ENCODE data around the gene NR0B1.

NR0B1 gene

DNA sequence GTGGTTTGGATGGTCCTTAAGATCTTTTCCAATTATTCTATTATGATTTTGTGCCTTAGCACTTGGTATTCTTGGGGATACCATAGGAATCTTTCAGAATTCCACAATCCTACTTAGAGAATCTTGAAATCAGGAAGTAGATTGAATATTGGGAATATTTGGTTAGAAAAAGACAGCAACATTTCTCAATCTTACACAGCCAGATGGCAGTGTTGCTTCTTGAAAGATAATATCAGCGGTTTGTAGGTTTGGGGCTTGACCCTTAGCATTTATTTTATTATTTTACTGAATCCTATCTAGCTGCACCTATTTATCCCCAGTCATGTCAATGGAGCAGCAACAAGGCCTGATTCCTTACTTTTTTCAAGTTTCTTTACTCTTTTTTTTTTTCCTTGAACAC, 33.7 kb downstream of the NR0B1 start:
- TF ChIP-seq CSDC2 (CRISPR knock-in tag; IDR thresholded peaks at IDR 0.05) (no peak), ZNF8 (CRISPR knock-in tag; IDR thresholded peaks at IDR 0.05) (no peak), ARNTL (CRISPR knock-in tag; IDR thresholded peaks at IDR 0.05; ENCODE audit: borderline replicate concordance, low read depth) (no peak), ESRRG (CRISPR knock-in tag; IDR thresholded peaks at IDR 0.05) (no peak), BACH2 (CRISPR knock-in tag; IDR thresholded peaks at IDR 0.05; ENCODE audit: borderline replicate concordance) (no peak), SNAI2 (CRISPR knock-in tag; IDR thresholded peaks at IDR 0.05) (no peak), ZNF70 (CRISPR knock-in tag; IDR thresholded peaks at IDR 0.05) (no peak), PPARA (CRISPR knock-in tag; IDR thresholded peaks at IDR 0.05; ENCODE audit: borderline replicate concordance) (no peak), ZNF565 (CRISPR knock-in tag; conservative IDR thresholded peaks at IDR 0.05; ENCODE audit: low read depth) (no peak), ZFP30 (CRISPR knock-in tag; IDR thresholded peaks at IDR 0.05) (no peak), CREB5 (CRISPR knock-in tag; IDR thresholded peaks at IDR 0.05; ENCODE audit: low read depth) (no peak), TCF4 (CRISPR knock-in tag; IDR thresholded peaks at IDR 0.05; ENCODE audit: borderline replicate concordance) (no peak), TOX (CRISPR knock-in tag; IDR thresholded peaks at IDR 0.05; ENCODE audit: borderline replicate concordance) (no peak), RARB (CRISPR knock-in tag; IDR thresholded peaks at IDR 0.05) (no peak), GLIS3 (CRISPR knock-in tag; IDR thresholded peaks at IDR 0.05) (no peak), ISL1 (CRISPR knock-in tag; IDR thresholded peaks at IDR 0.05) (no peak), ZC3H10 (CRISPR knock-in tag; IDR thresholded peaks at IDR 0.05) (no peak)
- TF ChIP-seq, protein P1, sequence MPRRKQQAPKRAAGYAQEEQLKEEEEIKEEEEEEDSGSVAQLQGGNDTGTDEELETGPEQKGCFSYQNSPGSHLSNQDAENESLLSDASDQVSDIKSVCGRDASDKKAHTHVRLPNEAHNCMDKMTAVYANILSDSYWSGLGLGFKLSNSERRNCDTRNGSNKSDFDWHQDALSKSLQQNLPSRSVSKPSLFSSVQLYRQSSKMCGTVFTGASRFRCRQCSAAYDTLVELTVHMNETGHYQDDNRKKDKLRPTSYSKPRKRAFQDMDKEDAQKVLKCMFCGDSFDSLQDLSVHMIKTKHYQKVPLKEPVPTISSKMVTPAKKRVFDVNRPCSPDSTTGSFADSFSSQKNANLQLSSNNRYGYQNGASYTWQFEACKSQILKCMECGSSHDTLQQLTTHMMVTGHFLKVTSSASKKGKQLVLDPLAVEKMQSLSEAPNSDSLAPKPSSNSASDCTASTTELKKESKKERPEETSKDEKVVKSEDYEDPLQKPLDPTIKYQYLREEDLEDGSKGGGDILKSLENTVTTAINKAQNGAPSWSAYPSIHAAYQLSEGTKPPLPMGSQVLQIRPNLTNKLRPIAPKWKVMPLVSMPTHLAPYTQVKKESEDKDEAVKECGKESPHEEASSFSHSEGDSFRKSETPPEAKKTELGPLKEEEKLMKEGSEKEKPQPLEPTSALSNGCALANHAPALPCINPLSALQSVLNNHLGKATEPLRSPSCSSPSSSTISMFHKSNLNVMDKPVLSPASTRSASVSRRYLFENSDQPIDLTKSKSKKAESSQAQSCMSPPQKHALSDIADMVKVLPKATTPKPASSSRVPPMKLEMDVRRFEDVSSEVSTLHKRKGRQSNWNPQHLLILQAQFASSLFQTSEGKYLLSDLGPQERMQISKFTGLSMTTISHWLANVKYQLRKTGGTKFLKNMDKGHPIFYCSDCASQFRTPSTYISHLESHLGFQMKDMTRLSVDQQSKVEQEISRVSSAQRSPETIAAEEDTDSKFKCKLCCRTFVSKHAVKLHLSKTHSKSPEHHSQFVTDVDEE (CRISPR knock-in tag; IDR thresholded peaks at IDR 0.05) = no peak
- TF ChIP-seq, protein P2, sequence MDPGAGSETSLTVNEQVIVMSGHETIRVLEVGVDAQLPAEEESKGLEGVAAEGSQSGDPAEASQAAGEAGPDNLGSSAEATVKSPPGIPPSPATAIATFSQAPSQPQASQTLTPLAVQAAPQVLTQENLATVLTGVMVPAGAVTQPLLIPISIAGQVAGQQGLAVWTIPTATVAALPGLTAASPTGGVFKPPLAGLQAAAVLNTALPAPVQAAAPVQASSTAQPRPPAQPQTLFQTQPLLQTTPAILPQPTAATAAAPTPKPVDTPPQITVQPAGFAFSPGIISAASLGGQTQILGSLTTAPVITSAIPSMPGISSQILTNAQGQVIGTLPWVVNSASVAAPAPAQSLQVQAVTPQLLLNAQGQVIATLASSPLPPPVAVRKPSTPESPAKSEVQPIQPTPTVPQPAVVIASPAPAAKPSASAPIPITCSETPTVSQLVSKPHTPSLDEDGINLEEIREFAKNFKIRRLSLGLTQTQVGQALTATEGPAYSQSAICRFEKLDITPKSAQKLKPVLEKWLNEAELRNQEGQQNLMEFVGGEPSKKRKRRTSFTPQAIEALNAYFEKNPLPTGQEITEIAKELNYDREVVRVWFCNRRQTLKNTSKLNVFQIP (CRISPR knock-in tag; IDR thresholded peaks at IDR 0.05; ENCODE audit: borderline replicate concordance, low read depth) = no peak
- ATAC-seq = peak; percentile 75

GRCh38 chrX:30270639-30271038, 38.6 kb downstream of the NR0B1 start:
- TF ChIP-seq ARNTL (CRISPR knock-in tag; IDR thresholded peaks at IDR 0.05; ENCODE audit: borderline replicate concordance, low read depth) = no peak
- TF ChIP-seq TOX (CRISPR knock-in tag; IDR thresholded peaks at IDR 0.05; ENCODE audit: borderline replicate concordance) = no peak
- TF ChIP-seq, protein P3, sequence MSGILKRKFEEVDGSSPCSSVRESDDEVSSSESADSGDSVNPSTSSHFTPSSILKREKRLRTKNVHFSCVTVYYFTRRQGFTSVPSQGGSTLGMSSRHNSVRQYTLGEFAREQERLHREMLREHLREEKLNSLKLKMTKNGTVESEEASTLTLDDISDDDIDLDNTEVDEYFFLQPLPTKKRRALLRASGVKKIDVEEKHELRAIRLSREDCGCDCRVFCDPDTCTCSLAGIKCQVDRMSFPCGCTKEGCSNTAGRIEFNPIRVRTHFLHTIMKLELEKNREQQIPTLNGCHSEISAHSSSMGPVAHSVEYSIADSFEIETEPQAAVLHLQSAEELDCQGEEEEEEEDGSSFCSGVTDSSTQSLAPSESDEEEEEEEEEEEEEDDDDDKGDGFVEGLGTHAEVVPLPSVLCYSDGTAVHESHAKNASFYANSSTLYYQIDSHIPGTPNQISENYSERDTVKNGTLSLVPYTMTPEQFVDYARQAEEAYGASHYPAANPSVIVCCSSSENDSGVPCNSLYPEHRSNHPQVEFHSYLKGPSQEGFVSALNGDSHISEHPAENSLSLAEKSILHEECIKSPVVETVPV (CRISPR knock-in tag; IDR thresholded peaks at IDR 0.05) = no peak
- TF ChIP-seq CREB5 (CRISPR knock-in tag; IDR thresholded peaks at IDR 0.05; ENCODE audit: low read depth) = no peak
- no peak for TF ChIP-seq ZFP30 (CRISPR knock-in tag; IDR thresholded peaks at IDR 0.05)
- TF ChIP-seq RARB (CRISPR knock-in tag; IDR thresholded peaks at IDR 0.05) = no peak
- TF ChIP-seq, protein P1 (CRISPR knock-in tag; IDR thresholded peaks at IDR 0.05) = no peak
- no peak for TF ChIP-seq ZFP3 (CRISPR knock-in tag; IDR thresholded peaks at IDR 0.05)
- TF ChIP-seq OSR1 (CRISPR knock-in tag; IDR thresholded peaks at IDR 0.05) = no peak
- no peak for TF ChIP-seq BACH2 (CRISPR knock-in tag; IDR thresholded peaks at IDR 0.05; ENCODE audit: borderline replicate concordance)
- TF ChIP-seq GLIS3 (CRISPR knock-in tag; IDR thresholded peaks at IDR 0.05) = no peak
- TF ChIP-seq ISL1 (CRISPR knock-in tag; IDR thresholded peaks at IDR 0.05) = no peak
- TF ChIP-seq ESRRG (CRISPR knock-in tag; IDR thresholded peaks at IDR 0.05) = no peak
- no peak for TF ChIP-seq CSDC2 (CRISPR knock-in tag; IDR thresholded peaks at IDR 0.05)
- ATAC-seq = no peak

Measured in SK-N-SH treated with all-trans-retinoic acid at 6 μM for 48 hours (cell line).